Psoas muscle (tissue), 8 donors: Measurements from ENCODE around the gene CHN2. TPM values are rescaled to one million over a fixed set of nuclear protein-coding genes. Genes with fewer than 3 reads are reported as not detected.
A peak's percentile ranks its signal among the peaks of the same experiment; 100 is the strongest.

ENCODE experiments used
- ATAC-seq, 4 donors: fragments of 200-7000 bp; cut with Tn5 transposase; one replicate each; pipeline ENCODE4 v1.9.1; 2020; ENCODE audit warnings: moderate library complexity in 3 of 4, mild to moderate bottlenecking in 2 of 4
- DNase-seq, 2 donors: peaks; one replicate each; pipeline ENCODE4 v3.0.0-alpha.2; 2020
- H3K27ac ChIP-seq: fragments of 200-600 bp; one replicate; pipeline ENCODE4 v1.8.0; 2022
- H3K27me3 ChIP-seq, 3 donors: fragments of 200-600 bp in 1 of 3; one replicate each; pipeline versions ENCODE4 v1.6.1 to v1.8.0; 2013 to 2022; ENCODE audit warnings: low read length in 2 of 3, mild to moderate bottlenecking in 2 of 3, moderate library complexity in 1 of 3; ENCODE audit not compliant: insufficient read depth in 3 of 3
- H3K36me3 ChIP-seq, 2 donors: fragments of 200-600 bp in 1 of 2; one replicate each; pipeline versions ENCODE4 v1.6.1 to v1.8.0; 2013 to 2022; ENCODE audit warnings: low read depth in 1 of 2, mild to moderate bottlenecking in 1 of 2, moderate library complexity in 1 of 2; ENCODE audit not compliant: insufficient read depth in 1 of 2
- H3K4me1 ChIP-seq: fragments of 200-600 bp; one replicate; pipeline ENCODE4 v1.8.0; 2022
- H3K4me3 ChIP-seq: fragments of 200-600 bp; one replicate; pipeline ENCODE4 v1.8.0; 2022; ENCODE audit warnings: mild to moderate bottlenecking
- H3K9me3 ChIP-seq: fragments of 200-600 bp; one replicate; pipeline ENCODE4 v1.8.0; 2022
- WGBS, 3 donors: extraction: QIAGEN DNeasy Blood & Tissue Kit; methylation state at CpG; one replicate each; pipeline versions ENCODE4 v1.1.6 to v1.1.7; 2013; 5-methylcytosine and 5-hydroxymethylcytosine counted together
- intact Hi-C, 2 donors: fragments of 100-400 bp; cut with DNase I; formaldehyde crosslinking; loops; one replicate each; pipeline versions ENCODE4 v1.11.0 to v1.14.2; 2022
- polyA plus RNA-seq, 3 donors: library from polyadenylated mRNA; stranded (reverse); fragments of 200-250 nt; gene quantifications; one replicate each; pipeline ENCODE4 v1.2.3, GENCODE V29; 2013
- total RNA-seq, 4 donors: library from RNA; stranded (reverse); fragmentation: NEBNext Ultra II Directional in 2 of 4; extraction: Animal tissue kit (Norgen Biotek cat#: 25700) in 2 of 4; gene quantifications; one replicate each; pipeline versions ENCODE4 v1.2.1 to v1.2.4, GENCODE V29; 2021 to 2023
- TF ChIP-seq, protein P1 (sequence below): fragments of 200-600 bp; IDR thresholded peaks from one replicate; pipeline ENCODE4 v1.8.0; 2022; ENCODE audit warnings: antibody characterized with exemption
- donor health status: healthy with polysubstance abuse.
- donor health status: DM: no; HTN: no; CAD: no; lungs with moderate emphysema.
- donor health status: Bipolar disorder and iron deficiency.
- donor health status: healthy.
- donor health status: DM: yes; HTN: yes; CAD: no.
- donor health status: DM: no; HTN: no; CAD: no.
- donor health status: DM: no; HTN: no; CAD: no.
- donor health status: DM: yes; HTN: yes; CAD: no.

Gene CHN2
- total and polyA plus RNA-seq, 7 donors: 0.43 to 18.1 (median 2.3) TPM

DNA sequence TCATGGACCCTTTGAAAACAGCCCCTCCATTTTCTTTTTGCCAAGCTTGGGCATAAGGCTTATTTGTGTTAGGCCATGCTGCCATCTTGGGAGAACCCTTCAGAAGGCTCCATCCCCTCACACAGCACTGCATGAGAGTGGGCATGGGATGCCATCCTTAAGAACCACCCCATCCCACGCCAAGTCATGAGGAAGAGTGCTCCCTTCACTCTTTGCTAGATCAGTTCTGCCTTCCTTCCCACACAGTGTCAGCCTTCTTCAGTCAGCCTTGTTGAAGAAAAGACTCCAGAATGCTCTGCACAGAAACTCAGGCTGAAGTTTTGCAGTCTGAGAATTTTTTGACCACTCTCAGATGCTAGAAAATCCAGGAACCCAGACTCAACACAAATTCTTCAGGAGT, 15.5 kb upstream of the CHN2 start:
- DNase-seq (no peak), ATAC-seq (no peak)
- no peak overlapping the region for H3K27ac ChIP-seq
- TF ChIP-seq, protein P1, sequence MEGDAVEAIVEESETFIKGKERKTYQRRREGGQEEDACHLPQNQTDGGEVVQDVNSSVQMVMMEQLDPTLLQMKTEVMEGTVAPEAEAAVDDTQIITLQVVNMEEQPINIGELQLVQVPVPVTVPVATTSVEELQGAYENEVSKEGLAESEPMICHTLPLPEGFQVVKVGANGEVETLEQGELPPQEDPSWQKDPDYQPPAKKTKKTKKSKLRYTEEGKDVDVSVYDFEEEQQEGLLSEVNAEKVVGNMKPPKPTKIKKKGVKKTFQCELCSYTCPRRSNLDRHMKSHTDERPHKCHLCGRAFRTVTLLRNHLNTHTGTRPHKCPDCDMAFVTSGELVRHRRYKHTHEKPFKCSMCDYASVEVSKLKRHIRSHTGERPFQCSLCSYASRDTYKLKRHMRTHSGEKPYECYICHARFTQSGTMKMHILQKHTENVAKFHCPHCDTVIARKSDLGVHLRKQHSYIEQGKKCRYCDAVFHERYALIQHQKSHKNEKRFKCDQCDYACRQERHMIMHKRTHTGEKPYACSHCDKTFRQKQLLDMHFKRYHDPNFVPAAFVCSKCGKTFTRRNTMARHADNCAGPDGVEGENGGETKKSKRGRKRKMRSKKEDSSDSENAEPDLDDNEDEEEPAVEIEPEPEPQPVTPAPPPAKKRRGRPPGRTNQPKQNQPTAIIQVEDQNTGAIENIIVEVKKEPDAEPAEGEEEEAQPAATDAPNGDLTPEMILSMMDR: no peak
- no peaks in the 10 kb centered on the region for H3K4me1 ChIP-seq
- no peaks in the 10 kb centered on the region for H3K27me3 ChIP-seq
- H3K4me3 ChIP-seq: no peak overlapping the region
- H3K36me3 ChIP-seq: no peaks in the 10 kb centered on the region
- intact Hi-C loops: no loop called here
- H3K9me3 ChIP-seq: no peaks in the 10 kb centered on the region
- 55 to 90% (median 80%) methylated on average over 1 of the region's 1 CpG for WGBS, 3 donors

DNA sequence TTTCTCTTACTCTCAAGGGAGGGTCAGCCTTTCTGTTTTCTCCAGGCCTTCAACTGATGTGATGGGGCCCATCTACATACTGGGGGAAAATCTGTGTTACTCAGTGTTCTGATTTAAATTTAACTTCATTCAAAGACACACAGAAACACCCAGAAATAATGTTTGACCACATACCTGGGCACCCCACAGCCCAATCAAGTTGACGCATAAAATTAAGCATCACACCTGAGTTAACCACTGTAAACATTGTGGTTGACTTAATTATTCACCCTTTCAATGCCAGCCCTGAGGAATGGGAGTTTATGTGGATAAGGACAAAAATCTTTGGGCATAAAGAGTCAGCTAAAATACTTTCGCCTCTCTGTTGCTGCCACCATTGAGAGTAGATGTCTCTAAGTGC, 10.0 kb upstream of the CHN2 start:
- 96 to 97% (median 97%) methylated on average over 2 of the region's 2 CpGs for WGBS, 3 donors
- intact Hi-C loops: no loop called here
- no peak for DNase-seq
- H3K27ac ChIP-seq: no peak overlapping the region
- no peak for ATAC-seq
- no peaks in the 10 kb centered on the region for H3K9me3 ChIP-seq
- H3K4me3 ChIP-seq: no peak overlapping the region
- H3K27me3 ChIP-seq: no peaks in the 10 kb centered on the region
- TF ChIP-seq, protein P1: no peak
- no peaks in the 10 kb centered on the region for H3K4me1 ChIP-seq
- H3K36me3 ChIP-seq: no peaks in the 10 kb centered on the region

DNA sequence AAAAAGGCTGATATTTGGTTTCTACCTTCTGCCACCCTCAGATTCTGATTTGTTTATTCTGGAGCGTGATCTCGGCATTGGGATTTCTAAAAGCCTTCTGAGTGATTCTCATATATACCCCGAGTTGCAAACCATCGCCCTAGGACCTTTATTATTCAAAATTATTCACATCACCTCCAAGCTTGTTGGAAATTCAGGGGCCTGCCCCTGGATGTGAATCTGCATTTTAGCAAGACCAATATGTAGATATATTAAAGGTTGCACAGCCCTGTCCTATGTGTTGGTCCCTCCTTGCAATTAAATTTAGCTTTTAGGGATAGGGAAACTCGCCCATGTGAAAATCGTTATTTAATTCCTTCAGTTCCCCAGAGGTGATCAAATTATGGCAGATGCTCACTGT, 9.0 kb upstream of the CHN2 start:
- intact Hi-C loops: loop anchor here in 1 of 2 donors (5.0 kb wide), 1 partner anchor 157 kb away; no protein-coding TSS in a partner anchor
- WGBS, 3 donors: 85 to 86% (median 85%) methylated on average over 6 of the region's 6 CpGs

DNA sequence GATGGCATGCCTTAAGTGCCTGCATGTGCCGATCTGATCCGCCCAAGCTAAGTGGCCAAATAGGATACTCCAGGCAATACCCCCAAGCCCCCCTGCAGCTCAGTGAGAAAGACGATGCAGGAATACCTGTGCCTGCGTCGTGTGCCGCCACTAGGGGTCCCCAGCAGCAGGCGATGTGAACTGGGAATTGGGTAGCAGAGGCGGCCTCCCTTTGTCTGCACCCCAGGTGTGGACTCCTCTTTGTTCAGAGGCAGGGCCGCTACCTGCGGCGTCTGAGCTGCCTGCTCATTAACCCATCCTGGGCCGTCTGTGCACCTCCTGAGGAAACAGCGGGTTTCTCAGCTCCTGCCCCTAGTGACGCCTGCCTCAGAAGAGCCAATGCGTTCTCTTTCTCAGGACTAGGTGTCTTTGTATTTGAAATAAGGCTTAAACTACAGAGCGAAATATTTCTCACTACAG, 4.8 kb upstream of the CHN2 start:
- intact Hi-C loops: loop anchor here (2.0 to 5.0 kb wide), 3 partner anchors 153 to 219 kb away; no protein-coding TSS in a partner anchor
- ATAC-seq: peak; percentile 53 to 67 (median 60)
- 16 to 21% (median 20%) methylated on average over 16 of the region's 16 CpGs for WGBS, 3 donors

More for the DNA sequence above, 9.0 kb upstream of the CHN2 start:
- TF ChIP-seq, protein P1: no peak
- Histone ChIP-seq H3K36me3 (no peaks in the 10 kb centered on the region), H3K27ac (no peak overlapping the region), H3K4me3 (no peak overlapping the region), H3K4me1 (no peaks in the 10 kb centered on the region), H3K27me3 (no peaks in the 10 kb centered on the region), H3K9me3 (no peaks in the 10 kb centered on the region)
- no peak for DNase-seq
- no peak for ATAC-seq

More for the DNA sequence above, 4.8 kb upstream of the CHN2 start:
- no peak overlapping the region for H3K27ac ChIP-seq
- H3K4me1 ChIP-seq: peaks cover 4% of the 10 kb centered on the region
- TF ChIP-seq, protein P1: peak; percentile 65
- no peaks in the 10 kb centered on the region for H3K36me3 ChIP-seq
- H3K27me3 ChIP-seq: peaks cover 0 to 2% (median 0%) of the 10 kb centered on the region in 3 donors
- peak; percentile 55 to 67 for DNase-seq
- no peak overlapping the region for H3K4me3 ChIP-seq
- no peaks in the 10 kb centered on the region for H3K9me3 ChIP-seq
